Heart right ventricle (tissue), 16 donors: ENCODE measurements around the gene CNOT3. TPM values are rescaled to one million over a fixed set of nuclear protein-coding genes. Genes with fewer than 3 reads are reported as not detected.
A peak's percentile ranks its signal among the peaks of the same experiment; 100 is the strongest.

ENCODE experiments used
- ATAC-seq, 8 donors: fragments of 200-7000 bp; cut with Tn5 transposase; one replicate each; pipeline ENCODE4 v1.9.1; 2020; ENCODE audit warnings: mild to moderate bottlenecking in 8 of 8, moderate library complexity in 8 of 8, moderate number of reproducible peaks in 1 of 8
- DNase-seq, 2 donors: peaks; one replicate each; pipeline ENCODE4 v3.0.0-alpha.2; 2020
- H3K27ac ChIP-seq, 10 donors: fragments of 200-600 bp; sonication (generic) in 2 of 10; one replicate each; pipeline versions ENCODE4 v1.5.0 to v1.8.0; 2020 to 2022; ENCODE audit warnings: mild to moderate bottlenecking in 3 of 10
- H3K27me3 ChIP-seq, 7 donors: fragments of 200-600 bp; one replicate each; pipeline ENCODE4 v1.8.0; 2021 to 2022; ENCODE audit warnings: mild to moderate bottlenecking in 2 of 7
- H3K36me3 ChIP-seq, 9 donors: fragments of 200-600 bp; sonication (generic) in 1 of 9; one replicate each; pipeline versions ENCODE4 v1.5.0 to v1.8.0; 2020 to 2022; ENCODE audit warnings: mild to moderate bottlenecking in 2 of 9
- H3K4me1 ChIP-seq, 9 donors: fragments of 200-600 bp; sonication (generic) in 1 of 9; one replicate each; pipeline versions ENCODE4 v1.5.0 to v1.8.0; 2020 to 2022; ENCODE audit warnings: mild to moderate bottlenecking in 4 of 9
- H3K4me3 ChIP-seq, 10 donors: fragments of 200-600 bp; sonication (generic) in 2 of 10; one replicate each; pipeline versions ENCODE4 v1.5.0 to v1.8.0; 2020 to 2022; ENCODE audit warnings: mild to moderate bottlenecking in 7 of 10, moderate library complexity in 2 of 10
- H3K9me3 ChIP-seq, 11 donors: fragments of 200-600 bp in 10 of 11; sonication (generic) in 2 of 11; one replicate each; pipeline versions ENCODE4 v1.5.0 to v1.8.0; 2013 to 2022; ENCODE audit warnings: mild to moderate bottlenecking in 2 of 11, control low read depth in 1 of 11, moderate library complexity in 1 of 11
- WGBS, 2 donors: extraction: QIAGEN DNeasy Blood & Tissue Kit; methylation state at CpG; one replicate each; pipeline ENCODE4 v1.1.7; 2013; ENCODE audit warnings: inconsistent platforms in 1 of 2; 5-methylcytosine and 5-hydroxymethylcytosine counted together
- intact Hi-C, 10 donors: fragments of 100-400 bp; cut with DNase I; formaldehyde crosslinking; loops; one replicate each; pipeline versions ENCODE4 v1.11.1 to v1.14.2; 2022
- polyA plus RNA-seq, 2 donors: library from polyadenylated mRNA; stranded (reverse); fragments of 200-250 nt; gene quantifications; one replicate each; pipeline ENCODE4 v1.2.3, GENCODE V29; 2013
- total RNA-seq, 10 donors: library from RNA; stranded (reverse); fragmentation: NEBNext Ultra II Directional in 3 of 10; extraction: Animal tissue kit (Norgen Biotek cat#: 25700) in 3 of 10; gene quantifications; one replicate each; pipeline versions ENCODE4 v1.2.1 to v1.2.4, GENCODE V29; 2021 to 2023
- TF ChIP-seq, protein P1 (sequence below), 9 donors: fragments of 200-600 bp; sonication (generic) in 2 of 9; IDR thresholded peaks; one replicate each; pipeline versions ENCODE4 v1.5.0 to v1.8.0; 2021 to 2022; ENCODE audit warnings: antibody characterized with exemption in 9 of 9, mild to moderate bottlenecking in 5 of 9, moderate library complexity in 1 of 9
- donor health status: Arrhythmogenic right ventricular cardiomyopathy.
- donor health status: ischemic (EF 13 %, LVEDD 7.1; RV severe dilation, severe dysfunction).
- donor health status: healthy with polysubstance abuse.
- donor health status: DM: no; HTN: yes; CAD: no.
- donor health status: DM: no; HTN: no; CAD: no.
- donor health status: ischemic (EF 25% LVEDD 6.9; RV normal size, moderate dysfunction).
- donor health status: ischemic (EF 25% LVEDD 5.7; RV mildly dilated, moderate dysfunction).
- donor health status: healthy.
- donor health status: DM: yes; HTN: yes; CAD: no.
- donor health status: Ischemic cardiomyopathy.
- donor health status: ischemic (EF 35%, LVEDD 5.7; RV mildly dilated, moderate dysfunction).
- donor health status: nonischemic (EF 11% LVEDD 7.7; RV severe dilation, severe dysfunction).
- donor health status: DM: yes; HTN: yes; CAD: no.
- donor health status: PGD.
- donor health status: ischemic (EF 29% LVEDD 5.4; RV normal size, mild dysfunction).
- donor health status: nonischemic (EF 23%, LVEDD 6.1; RV moderate dilation, normal function).

Gene CNOT3
- total and polyA plus RNA-seq, 12 donors, result 14.5 to 27.8 (median 20.9) TPM

DNA sequence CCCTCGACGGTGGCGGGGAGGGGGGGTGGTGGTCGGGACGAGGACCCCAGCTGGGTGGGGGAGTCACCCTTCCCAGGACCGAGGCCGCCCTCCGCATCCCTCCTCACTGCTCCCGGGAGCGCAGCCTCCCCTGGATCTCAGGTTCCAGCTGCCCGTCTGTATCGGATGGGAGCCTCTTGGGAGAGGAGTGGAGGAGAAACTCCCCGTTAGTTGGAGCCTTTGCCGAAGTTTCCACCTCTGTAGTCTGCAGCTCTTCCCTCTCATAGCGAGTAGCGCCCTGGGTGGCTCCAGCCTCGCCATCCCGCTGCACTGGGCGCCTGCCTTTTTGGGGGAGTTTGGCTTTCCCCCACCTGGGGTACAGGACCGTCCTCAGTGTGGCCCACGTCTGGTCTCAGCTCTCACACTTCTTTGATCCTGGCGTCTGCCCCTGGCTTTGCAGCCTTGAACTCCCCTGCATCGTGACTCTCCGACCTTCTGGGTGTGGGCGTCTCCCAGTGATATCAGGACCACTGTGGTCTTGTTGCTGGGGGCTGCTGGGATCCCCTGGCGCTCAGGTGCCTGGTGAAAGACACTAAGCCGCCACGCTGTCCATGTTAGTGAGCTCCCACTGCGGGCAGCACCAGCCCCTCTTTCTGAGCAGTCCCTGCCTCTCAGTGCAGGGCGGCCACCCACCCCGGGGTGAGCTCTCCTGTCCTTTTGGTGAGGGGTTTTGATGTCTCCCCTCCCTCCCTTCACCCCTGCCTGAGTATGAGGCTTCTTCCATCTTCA is 1.1 kb downstream of the CNOT3 start:
- TF ChIP-seq, protein P1, sequence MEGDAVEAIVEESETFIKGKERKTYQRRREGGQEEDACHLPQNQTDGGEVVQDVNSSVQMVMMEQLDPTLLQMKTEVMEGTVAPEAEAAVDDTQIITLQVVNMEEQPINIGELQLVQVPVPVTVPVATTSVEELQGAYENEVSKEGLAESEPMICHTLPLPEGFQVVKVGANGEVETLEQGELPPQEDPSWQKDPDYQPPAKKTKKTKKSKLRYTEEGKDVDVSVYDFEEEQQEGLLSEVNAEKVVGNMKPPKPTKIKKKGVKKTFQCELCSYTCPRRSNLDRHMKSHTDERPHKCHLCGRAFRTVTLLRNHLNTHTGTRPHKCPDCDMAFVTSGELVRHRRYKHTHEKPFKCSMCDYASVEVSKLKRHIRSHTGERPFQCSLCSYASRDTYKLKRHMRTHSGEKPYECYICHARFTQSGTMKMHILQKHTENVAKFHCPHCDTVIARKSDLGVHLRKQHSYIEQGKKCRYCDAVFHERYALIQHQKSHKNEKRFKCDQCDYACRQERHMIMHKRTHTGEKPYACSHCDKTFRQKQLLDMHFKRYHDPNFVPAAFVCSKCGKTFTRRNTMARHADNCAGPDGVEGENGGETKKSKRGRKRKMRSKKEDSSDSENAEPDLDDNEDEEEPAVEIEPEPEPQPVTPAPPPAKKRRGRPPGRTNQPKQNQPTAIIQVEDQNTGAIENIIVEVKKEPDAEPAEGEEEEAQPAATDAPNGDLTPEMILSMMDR (IDR thresholded peaks at IDR 0.05), result no peak
- H3K4me1 ChIP-seq, result peaks cover 16 to 51% (median 39%) of the 10 kb centered on the region in 9 donors
- intact Hi-C loops, result no loop called here
- peak overlapping the region; percentile 86 to 100 (median 99) for H3K4me3 ChIP-seq
- peaks cover 0 to 6% (median 0%) of the 10 kb centered on the region in 7 donors for H3K27me3 ChIP-seq
- no peaks in the 10 kb centered on the region for H3K9me3 ChIP-seq
- DNase-seq (no peak), ATAC-seq (no peak)
- H3K27ac ChIP-seq, result peak overlapping the region in 8 of 10 donors; percentile 95 to 99 (median 98)
- H3K36me3 ChIP-seq, result peaks cover 0 to 36% (median 13%) of the 10 kb centered on the region in 9 donors
- WGBS, 2 donors, result 25 to 26% methylated on average over 28 to 31 of the region's 31 CpGs

DNA sequence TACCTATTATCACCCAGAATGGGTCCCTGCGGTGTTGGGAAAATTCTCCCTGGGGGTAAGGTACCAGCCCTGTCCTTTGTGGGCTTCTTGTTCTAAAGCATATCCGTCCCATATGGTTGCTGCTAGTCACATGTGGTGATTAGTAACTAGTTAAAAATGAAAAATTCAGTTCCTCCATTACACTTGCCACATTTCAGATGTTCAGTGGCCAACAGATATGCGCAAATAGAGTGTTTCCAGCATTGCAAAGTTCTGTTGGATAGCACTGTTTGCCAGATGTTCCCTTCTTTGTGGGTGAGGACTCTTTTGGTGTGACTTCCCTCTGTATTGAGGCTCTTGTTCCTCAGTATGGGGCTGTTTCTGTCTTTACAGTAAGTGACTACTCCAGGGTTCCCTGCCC is 3.8 kb downstream of the CNOT3 start:
- H3K27ac ChIP-seq, result no peak overlapping the region
- WGBS, 2 donors, result 91 to 93% methylated on average over 3 of the region's 3 CpGs
- TF ChIP-seq, protein P1 (IDR thresholded peaks at IDR 0.05), result no peak
- intact Hi-C loops, result no loop called here
- DNase-seq (no peak), ATAC-seq (no peak)
- peaks cover 9 to 63% (median 40%) of the 10 kb centered on the region in 9 donors for H3K36me3 ChIP-seq
- no peaks in the 10 kb centered on the region for H3K27me3 ChIP-seq
- H3K4me3 ChIP-seq, result no peak overlapping the region
- peaks cover 13 to 44% (median 34%) of the 10 kb centered on the region in 9 donors for H3K4me1 ChIP-seq
- H3K9me3 ChIP-seq, result no peaks in the 10 kb centered on the region

GRCh38 chr19:54142166-54142780 is 4.7 kb downstream of the CNOT3 start:
- ATAC-seq (no peak), DNase-seq (no peak)
- intact Hi-C loops, result no loop called here
- TF ChIP-seq, protein P1 (IDR thresholded peaks at IDR 0.05), result no peak
- Histone ChIP-seq H3K9me3 (no peaks in the 10 kb centered on the region), H3K27ac (no peak overlapping the region), H3K36me3 (peaks cover 9 to 72% (median 49%) of the 10 kb centered on the region in 9 donors), H3K27me3 (no peaks in the 10 kb centered on the region), H3K4me1 (peaks cover 12 to 47% (median 34%) of the 10 kb centered on the region in 9 donors), H3K4me3 (no peak overlapping the region)
- 81 to 84% methylated on average over 7 of the region's 7 CpGs for WGBS, 2 donors

DNA sequence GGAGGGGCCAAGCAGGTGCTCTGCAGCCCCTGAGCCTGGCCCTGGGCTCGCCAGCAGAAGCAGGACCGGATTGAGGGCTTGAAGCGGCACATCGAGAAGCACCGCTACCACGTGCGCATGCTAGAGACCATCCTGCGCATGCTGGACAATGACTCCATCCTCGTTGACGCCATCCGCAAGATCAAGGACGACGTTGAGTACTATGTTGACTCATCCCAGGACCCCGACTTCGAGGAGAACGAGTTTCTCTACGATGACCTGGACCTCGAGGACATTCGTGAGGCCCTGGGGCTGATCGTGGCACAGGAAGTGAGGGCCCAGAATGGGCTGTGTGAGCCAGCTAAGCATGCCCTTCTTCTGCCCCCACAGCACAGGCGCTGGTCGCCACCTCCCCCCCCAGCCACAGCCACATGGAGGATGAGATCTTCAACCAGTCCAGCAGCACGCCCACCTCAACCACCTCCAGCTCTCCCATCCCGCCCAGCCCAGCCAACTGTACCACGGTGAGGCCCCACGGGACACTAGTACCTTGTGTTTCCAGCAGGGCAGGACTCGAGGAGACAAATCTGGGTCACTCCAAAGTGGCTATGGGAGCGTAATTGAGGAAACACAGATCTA is 8.1 kb downstream of the CNOT3 start:
- no peak for DNase-seq
- Histone ChIP-seq H3K36me3 (peaks cover 9 to 98% (median 76%) of the 10 kb centered on the region in 9 donors), H3K4me3 (no peak overlapping the region), H3K27ac (no peak overlapping the region), H3K27me3 (no peaks in the 10 kb centered on the region), H3K4me1 (peaks cover 0 to 32% (median 13%) of the 10 kb centered on the region in 9 donors), H3K9me3 (no peaks in the 10 kb centered on the region)
- TF ChIP-seq, protein P1 (IDR thresholded peaks at IDR 0.05), result no peak
- WGBS, 2 donors, result 87 to 91% methylated on average over 28 of the region's 28 CpGs
- intact Hi-C loops, result no loop called here
- no peak for ATAC-seq
